Subcutaneous adipose tissue (tissue), 4 donors: Measurements from ENCODE around the gene COL16A1. TPM values are rescaled to one million over a fixed set of nuclear protein-coding genes. Genes with fewer than 3 reads are reported as not detected.

Experiments
- CTCF ChIP-seq: fragments of 450-650 bp; IDR thresholded peaks from one replicate; pipeline ENCODE4 v1.5.1; 2016; ENCODE audit warnings: low read depth, mild to moderate bottlenecking, control low read depth, antibody characterized with exemption, moderate library complexity
- total RNA-seq, 4 donors: library from RNA; depleted of rRNA; stranded (reverse); fragments of >200 nt; gene quantifications; one replicate each; pipeline ENCODE4 v1.1.0, GENCODE V29; 2016

COL16A1 gene
- total RNA-seq, 4 donors from 2014 or later = 24.0 to 79.1 (median 55.0) TPM

- TF ChIP-seq CTCF = no peak
Measured at GRCh38 chr1:31679091-31679490, 24.7 kb downstream of the COL16A1 start.

- TF ChIP-seq CTCF = no peak
Measured at GRCh38 chr1:31678681-31679080, 25.1 kb downstream of the COL16A1 start.

GRCh38 chr1:31677949-31678348 lies 25.9 kb downstream of the COL16A1 start:
- TF ChIP-seq CTCF = no peak

- no peak for TF ChIP-seq CTCF
Measured at GRCh38 chr1:31677401-31677800, 26.4 kb downstream of the COL16A1 start.

GRCh38 chr1:31675756-31676155 lies 28.1 kb downstream of the COL16A1 start:
- TF ChIP-seq CTCF = no peak

GRCh38 chr1:31675161-31675560 lies 28.7 kb downstream of the COL16A1 start:
- TF ChIP-seq CTCF = no peak

- TF ChIP-seq CTCF = no peak
Measured at GRCh38 chr1:31674626-31675025, 29.2 kb downstream of the COL16A1 start.
